IMR-90 (cell line): Measurements from ENCODE around the gene KDM2B. TPM values are rescaled to one million over a fixed set of nuclear protein-coding genes. Genes with fewer than 3 reads are reported as not detected.

Experiments used
- ATAC-seq: fragments of 200-7000 bp; cut with Tn5 transposase; 2 replicates; pipeline ENCODE4 v1.9.1; 2020; ENCODE audit warnings: low read depth, mild to moderate bottlenecking, moderate library complexity
- BruUV-seq: library from RNA; stranded (reverse); fragments of 400-500 nt; replicated peaks from 2 replicates; lab custom pipeline; 2021; lab: Mats Ljungman, UMichigan
- CTCF ChIA-PET: fragments of 300-600 bp; formaldehyde crosslinking; extraction: SDS; loops from one replicate; lab custom pipeline; 2021; ENCODE audit warnings: antibody characterized with exemption; lab: Yijun Ruan, JAX
- POLR2A ChIA-PET: fragments of 300-600 bp; sonication (Branson Sonifier 250); formaldehyde crosslinking; loops from one replicate; lab custom pipeline; 2022; ENCODE audit warnings: antibody characterized with exemption; ENCODE audit not compliant: unreplicated experiment; lab: Charles Lee
- DNase-seq: peaks from one replicate; pipeline ENCODE4 v3.0.0; 2013
- H2AFZ ChIP-seq: replicated peaks from 2 replicates; pipeline ENCODE3; 2013; ENCODE audit warnings: low read length, mild to moderate bottlenecking; ENCODE audit not compliant: poor library complexity
- H2AK5ac ChIP-seq: 2 replicates; pipeline ENCODE4 v1.6.1; 2013; ENCODE audit warnings: low read depth, low read length, inconsistent platforms
- H2AK9ac ChIP-seq: replicated peaks from 2 replicates; pipeline ENCODE3; 2013; ENCODE audit warnings: mild to moderate bottlenecking, low read depth, low read length, moderate library complexity; ENCODE audit not compliant: poor library complexity
- H2BK120ac ChIP-seq: 2 replicates; pipeline ENCODE4 v1.6.1; 2013; ENCODE audit warnings: low read depth, low read length, inconsistent platforms
- H2BK15ac ChIP-seq: 3 replicates; pipeline ENCODE4 v1.6.1; 2013; ENCODE audit warnings: low read depth, low read length, inconsistent platforms
- H2BK20ac ChIP-seq: 2 replicates; pipeline ENCODE4 v1.6.1; 2013; ENCODE audit warnings: low read depth, mild to moderate bottlenecking, inconsistent platforms, low read length, moderate library complexity
- H2BK5ac ChIP-seq: 2 replicates; pipeline ENCODE4 v1.6.1; 2013; ENCODE audit warnings: mild to moderate bottlenecking, low read depth, low read length, inconsistent platforms; ENCODE audit not compliant: poor library complexity, severe bottlenecking
- H3K14ac ChIP-seq: replicated peaks from 2 replicates; pipeline ENCODE4 v1.6.1; 2013; ENCODE audit warnings: low read depth, low read length, inconsistent platforms
- H3K18ac ChIP-seq: 2 replicates; pipeline ENCODE4 v1.6.1; 2013; ENCODE audit warnings: low read depth, low read length, control low read depth
- H3K23ac ChIP-seq: 2 replicates; pipeline ENCODE4 v1.6.1; 2013; ENCODE audit warnings: low read depth, low read length, inconsistent platforms
- H3K27ac ChIP-seq: 2 replicates; pipeline ENCODE4 v1.5.1; 2013; ENCODE audit warnings: mild to moderate bottlenecking, control low read depth, low read length; ENCODE audit not compliant: insufficient read depth
- H3K27me3 ChIP-seq: 2 replicates; pipeline ENCODE4 v1.6.1; 2013; ENCODE audit warnings: low read length; ENCODE audit not compliant: control insufficient read depth, insufficient read depth
- H3K36me3 ChIP-seq: 2 replicates; pipeline ENCODE4 v1.6.1; 2013; ENCODE audit warnings: low read length, mixed read lengths; ENCODE audit not compliant: control insufficient read depth, insufficient read depth
- H3K4ac ChIP-seq: 2 replicates; pipeline ENCODE4 v1.6.1; 2013; ENCODE audit warnings: low read depth, low read length, inconsistent platforms
- H3K4me1 ChIP-seq: 2 replicates; pipeline ENCODE4 v1.6.1; 2013; ENCODE audit warnings: low read length, mixed read lengths; ENCODE audit not compliant: control insufficient read depth, insufficient read depth
- H3K4me2 ChIP-seq: 2 replicates; pipeline ENCODE4 v1.6.1; 2013; ENCODE audit warnings: low read depth, mild to moderate bottlenecking, control low read depth, low read length, moderate library complexity
- H3K4me3 ChIP-seq: 2 replicates; pipeline ENCODE4 v1.5.1; 2013; ENCODE audit warnings: low read depth, mild to moderate bottlenecking, control low read depth, low read length, moderate library complexity; ENCODE audit not compliant: insufficient read depth
- H3K56ac ChIP-seq: 2 replicates; pipeline ENCODE4 v1.6.1; 2013; ENCODE audit warnings: low read length, inconsistent platforms; ENCODE audit not compliant: insufficient read depth; ENCODE audit errors: extremely low read depth
- H3K79me1 ChIP-seq, 2 experiments: 2 replicates each; pipeline ENCODE4 v1.6.1; 2013; ENCODE audit warnings: low read length in 2 of 2, inconsistent platforms in 1 of 2, low read depth in 1 of 2
- H3K9ac ChIP-seq: 2 replicates; pipeline ENCODE4 v1.6.1; 2013; ENCODE audit warnings: low read depth, low read length, control low read depth
- H3K9me1 ChIP-seq: 2 replicates; pipeline ENCODE4 v1.6.1; 2013; ENCODE audit warnings: low read length, inconsistent platforms; ENCODE audit not compliant: insufficient read depth
- H3K9me3 ChIP-seq: 2 replicates; pipeline ENCODE4 v1.6.1; 2013; ENCODE audit warnings: low read length; ENCODE audit not compliant: control insufficient read depth, insufficient read depth
- H4K20me1 ChIP-seq: 2 replicates; pipeline ENCODE4 v1.6.1; 2013; ENCODE audit warnings: low read length, inconsistent platforms; ENCODE audit not compliant: insufficient read depth
- H4K5ac ChIP-seq: 2 replicates; pipeline ENCODE4 v1.6.1; 2013; ENCODE audit warnings: mild to moderate bottlenecking, low read depth, low read length, control low read depth
- H4K8ac ChIP-seq, 2 experiments: 2 replicates each; pipeline ENCODE4 v1.6.1; 2013; ENCODE audit warnings: low read depth in 2 of 2, low read length in 2 of 2, control low read depth in 1 of 2, inconsistent platforms in 1 of 2
- H4K91ac ChIP-seq: 2 replicates; pipeline ENCODE4 v1.6.1; 2013; ENCODE audit warnings: low read depth, low read length, inconsistent platforms; ENCODE audit not compliant: insufficient read depth
- MAZ ChIP-seq: IDR thresholded peaks from 2 replicates; pipeline ENCODE4 v1.6.1; 2012; ENCODE audit warnings: low read depth, mild to moderate bottlenecking, low read length, improper control_type of control experiment, moderate library complexity, borderline replicate concordance
- NFE2L2 ChIP-seq: fragments of 150-350 bp; IDR thresholded peaks from 2 replicates; pipeline ENCODE4 v1.6.1; 2016; ENCODE audit warnings: low read depth, mild to moderate bottlenecking, low read length
- RCOR1 ChIP-seq: IDR thresholded peaks from 2 replicates; pipeline ENCODE4 v1.6.1; 2012; ENCODE audit warnings: mild to moderate bottlenecking, low read length, improper control_type of control experiment; ENCODE audit not compliant: insufficient replicate concordance
- WGBS, 2 experiments: methylation state at CpG; one replicate each; pipeline versions ENCODE4 v1.1.5 to v1.1.7; 2013; ENCODE audit warnings: missing lambda C conversion rate in 2 of 2; ENCODE audit not compliant: insufficient read length in 1 of 2; ENCODE audit errors: extremely low coverage in 2 of 2; 5-methylcytosine and 5-hydroxymethylcytosine counted together
- dilution Hi-C: fragments of 300-500 bp; cut with HindIII; formaldehyde crosslinking; loops from one replicate; pipeline ENCODE4 v1.14.3; 2018; ENCODE audit warnings: low sequenced_read_pairs; ENCODE audit not compliant: unreplicated experiment
- in situ Hi-C: fragments of 300-500 bp; cut with MboI; formaldehyde crosslinking; loops from 3 replicates; pipeline ENCODE4 v1.14.3; 2019; ENCODE audit warnings: low sequenced_read_pairs, inconsistent platforms, mixed read lengths
- intact Hi-C: fragments of 100-400 bp; cut with micrococcal nuclease; formaldehyde crosslinking; loops from 2 replicates; pipeline ENCODE4 v1.10.0; 2022
- polyA plus RNA-seq, 3 experiments: library from polyadenylated mRNA; depleted of rRNA; stranded (reverse); fragments of >200 nt; gene quantifications; 2 replicates each; pipeline ENCODE4 v1.2.3, GENCODE V29; 2012; ENCODE audit warnings: low replicate concordance in 1 of 3
- total RNA-seq: library from RNA; depleted of rRNA; stranded (reverse); fragments of >200 nt; gene quantifications from 2 replicates; pipeline ENCODE4 v1.2.3, GENCODE V29; 2012

The KDM2B gene
- total and polyA plus RNA-seq, 2 of the 4 experiments (the other 2 are of a cell fraction) = 22.6 to 24.2 TPM

DNA sequence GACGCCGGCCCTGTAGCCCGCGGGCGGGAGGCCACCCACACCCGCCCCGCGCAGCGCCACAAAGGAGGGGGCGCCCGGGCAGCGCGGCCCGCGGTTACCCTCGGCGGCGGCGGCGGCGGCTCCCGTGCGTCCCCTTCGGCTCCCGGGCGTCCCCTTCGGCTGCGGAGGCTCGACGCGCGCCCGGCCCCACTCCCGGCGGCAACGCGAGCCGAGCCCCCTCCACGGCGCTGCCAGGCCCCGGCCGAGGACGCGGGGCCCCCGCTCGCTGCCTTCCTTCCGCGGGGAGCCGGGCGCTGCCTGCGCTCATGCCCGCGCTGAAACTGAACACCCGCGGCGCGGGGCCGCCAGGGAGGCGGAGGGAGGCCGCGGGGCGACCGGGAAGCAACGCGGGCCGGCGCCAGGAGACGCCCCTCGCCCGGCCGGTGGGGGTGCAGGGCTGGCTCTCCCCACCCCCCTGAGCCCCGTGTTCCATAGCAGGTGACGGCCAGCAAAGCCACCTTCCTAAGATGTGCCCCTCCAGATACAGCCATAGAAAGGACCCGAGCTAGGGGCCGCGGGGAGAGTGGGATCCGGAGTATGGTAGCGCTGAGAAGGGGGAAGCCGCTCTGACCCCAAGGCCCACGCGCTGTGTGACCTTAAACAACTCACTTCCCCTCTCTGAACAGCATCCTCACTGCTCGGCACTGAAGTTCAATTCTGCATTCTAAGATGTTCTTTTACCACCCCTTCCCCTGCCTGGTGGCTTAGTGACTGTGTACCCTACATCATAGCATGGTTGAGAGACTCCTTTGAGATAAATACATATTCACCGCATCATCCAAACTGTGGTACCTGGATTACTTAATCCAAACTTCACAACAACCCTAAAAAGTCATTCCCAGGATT, 42.8 kb downstream of the KDM2B start:
- Histone ChIP-seq H3K4me1 (peaks cover 23% of the 10 kb centered on the region), H3K9ac (no peak overlapping the region), H2BK120ac (peak overlapping the region; percentile 10; the same call in 1 of the 2 replicates), H3K23ac (peak overlapping the region; percentile 92), H2AK9ac (peak overlapping the region; percentile 12), H3K9me3 (no peaks in the 10 kb centered on the region), H3K56ac (no peak overlapping the region), H3K27me3 (no peaks in the 10 kb centered on the region), H3K36me3 (peaks cover 1% of the 10 kb centered on the region; the same call in 1 of the 2 replicates), H2BK20ac (no peak overlapping the region), H4K8ac (peak overlapping the region in 1 of 2 experiments; percentile 45; a peak in 1 of 4 replicates), H3K4me2 (peak overlapping the region; percentile 77), H3K27ac (no peak overlapping the region; the same call in 1 of the 2 replicates), H3K4me3 (peak overlapping the region; percentile 11), H2AK5ac (peak overlapping the region; percentile 20; the same call in 1 of the 2 replicates), H2BK5ac (no peak overlapping the region), H4K91ac (no peak overlapping the region), H3K14ac (0 out of 2 replicates have a peak overlapping the region, but pooled peaks have one; percentile 22), H2BK15ac (peak overlapping the region; percentile 9; the same call in 1 of the 3 replicates), H4K20me1 (peaks cover 12% of the 10 kb centered on the region; the same call in 1 of the 2 replicates), H2AFZ (peak overlapping the region; percentile 87), H4K5ac (no peak overlapping the region), H3K18ac (peak overlapping the region; percentile 61; the same call in 1 of the 2 replicates), H3K9me1 (peaks cover 20% of the 10 kb centered on the region; the same call in 1 of the 2 replicates), H3K79me1 (peaks cover 11 to 33% of the 10 kb centered on the region in 2 experiments), H3K4ac (peak overlapping the region; percentile 64; the same call in 1 of the 2 replicates)
- ChIA-PET POLR2A (no interaction called here), CTCF (no interaction called here)
- TF ChIP-seq RCOR1 (peak; percentile 21), NFE2L2 (no peak), MAZ (no peak; the same call in 1 of the 2 replicates)
- in situ Hi-C loops (no loop called here), dilution Hi-C loops (no loop called here), intact Hi-C loops (loop anchor here (2.0 kb wide), 1 partner anchor 37 kb away; no protein-coding TSS in a partner anchor)
- ATAC-seq = peak; percentile 3; the same call in 1 of the 2 replicates
- no peak for DNase-seq
- WGBS, 2 experiments = 3% methylated on average over 39 of the region's 83 CpGs; no CpG with 5 or more reads in 1 of the 2 experiments
- BruUV-seq = no TSS peak
